Bronchial epithelial cell (primary cell): ENCODE measurements around the gene DNPH1. TPM values are rescaled to one million over a fixed set of nuclear protein-coding genes. Genes with fewer than 3 reads are reported as not detected.

Experiments
- DNase-seq: peaks from one replicate; pipeline ENCODE4 v3.0.0-alpha.2; 2010; ENCODE audit warnings: low read depth
- FAIRE-seq: peaks from 2 replicates; lab custom pipeline; 2011; peaks lifted over from hg19 to GRCh38; lab: Jason Lieb, UNC
- H3K27me3 ChIP-seq: 2 replicates; pipeline ENCODE4 v1.5.1; 2011; ENCODE audit warnings: low read length; ENCODE audit not compliant: control insufficient read depth, insufficient read depth
- H3K36me3 ChIP-seq: 2 replicates; pipeline ENCODE4 v1.5.1; 2011; ENCODE audit warnings: low read length; ENCODE audit not compliant: control insufficient read depth, insufficient read depth
- H3K4me3 ChIP-seq: 2 replicates; pipeline ENCODE4 v1.5.1; 2011; ENCODE audit warnings: mild to moderate bottlenecking, low read depth, low read length, control low read depth
- total RNA-seq: library from RNA; depleted of rRNA; stranded (reverse); fragments of >200 nt; gene quantifications from 2 replicates; pipeline ENCODE4 v1.2.1, GENCODE V29; 2014
- TF ChIP-seq, protein P1 (sequence below): IDR thresholded peaks from 2 replicates; pipeline ENCODE4 v1.5.1; 2011; ENCODE audit warnings: mild to moderate bottlenecking, moderate library complexity, low read length, control low read depth, inconsistent platforms; ENCODE audit not compliant: insufficient read depth, severe bottlenecking

The DNPH1 gene
- total RNA-seq, 1 donor from 2014 or later, result 59.8 TPM

DNA sequence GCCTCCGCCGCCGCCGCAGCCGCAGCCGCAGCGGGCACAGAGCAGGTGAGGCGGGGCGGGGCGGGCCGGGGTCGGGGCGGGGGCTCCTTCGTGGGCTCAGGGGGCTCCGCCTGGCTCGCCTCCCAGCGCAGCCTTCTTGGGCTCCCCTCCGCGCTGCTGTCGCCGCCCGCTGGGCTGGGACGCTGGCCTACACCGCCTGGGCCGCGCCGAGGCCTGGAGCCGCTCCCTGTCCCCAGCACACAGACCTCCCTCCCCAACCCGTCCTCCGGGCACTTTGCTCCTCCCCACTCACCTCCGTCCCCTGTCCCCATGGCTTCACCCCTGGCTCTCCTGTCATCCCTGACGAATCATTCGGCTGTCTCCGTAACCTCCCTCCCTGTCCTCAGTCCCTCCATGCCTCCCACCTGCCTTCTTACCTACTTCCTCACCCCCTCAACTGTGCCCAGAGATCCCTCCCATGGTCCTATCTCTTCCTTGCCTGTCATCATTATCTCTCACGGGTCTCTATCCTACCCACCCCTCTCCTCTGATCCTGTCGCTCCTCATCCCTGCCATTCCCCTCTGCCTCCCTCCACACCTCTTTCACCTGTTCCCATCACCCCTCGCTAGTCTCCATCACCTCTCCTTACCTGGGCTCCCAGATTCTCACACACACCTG lies 14.5 kb upstream of the DNPH1 start:
- Histone ChIP-seq H3K27me3 (peaks cover 36% of the 10 kb centered on the region), H3K36me3 (no peaks in the 10 kb centered on the region), H3K4me3 (no peak overlapping the region)
- DNase-seq (no peak), FAIRE-seq (no peak)
- TF ChIP-seq, protein P1, sequence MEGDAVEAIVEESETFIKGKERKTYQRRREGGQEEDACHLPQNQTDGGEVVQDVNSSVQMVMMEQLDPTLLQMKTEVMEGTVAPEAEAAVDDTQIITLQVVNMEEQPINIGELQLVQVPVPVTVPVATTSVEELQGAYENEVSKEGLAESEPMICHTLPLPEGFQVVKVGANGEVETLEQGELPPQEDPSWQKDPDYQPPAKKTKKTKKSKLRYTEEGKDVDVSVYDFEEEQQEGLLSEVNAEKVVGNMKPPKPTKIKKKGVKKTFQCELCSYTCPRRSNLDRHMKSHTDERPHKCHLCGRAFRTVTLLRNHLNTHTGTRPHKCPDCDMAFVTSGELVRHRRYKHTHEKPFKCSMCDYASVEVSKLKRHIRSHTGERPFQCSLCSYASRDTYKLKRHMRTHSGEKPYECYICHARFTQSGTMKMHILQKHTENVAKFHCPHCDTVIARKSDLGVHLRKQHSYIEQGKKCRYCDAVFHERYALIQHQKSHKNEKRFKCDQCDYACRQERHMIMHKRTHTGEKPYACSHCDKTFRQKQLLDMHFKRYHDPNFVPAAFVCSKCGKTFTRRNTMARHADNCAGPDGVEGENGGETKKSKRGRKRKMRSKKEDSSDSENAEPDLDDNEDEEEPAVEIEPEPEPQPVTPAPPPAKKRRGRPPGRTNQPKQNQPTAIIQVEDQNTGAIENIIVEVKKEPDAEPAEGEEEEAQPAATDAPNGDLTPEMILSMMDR, result no peak

DNA sequence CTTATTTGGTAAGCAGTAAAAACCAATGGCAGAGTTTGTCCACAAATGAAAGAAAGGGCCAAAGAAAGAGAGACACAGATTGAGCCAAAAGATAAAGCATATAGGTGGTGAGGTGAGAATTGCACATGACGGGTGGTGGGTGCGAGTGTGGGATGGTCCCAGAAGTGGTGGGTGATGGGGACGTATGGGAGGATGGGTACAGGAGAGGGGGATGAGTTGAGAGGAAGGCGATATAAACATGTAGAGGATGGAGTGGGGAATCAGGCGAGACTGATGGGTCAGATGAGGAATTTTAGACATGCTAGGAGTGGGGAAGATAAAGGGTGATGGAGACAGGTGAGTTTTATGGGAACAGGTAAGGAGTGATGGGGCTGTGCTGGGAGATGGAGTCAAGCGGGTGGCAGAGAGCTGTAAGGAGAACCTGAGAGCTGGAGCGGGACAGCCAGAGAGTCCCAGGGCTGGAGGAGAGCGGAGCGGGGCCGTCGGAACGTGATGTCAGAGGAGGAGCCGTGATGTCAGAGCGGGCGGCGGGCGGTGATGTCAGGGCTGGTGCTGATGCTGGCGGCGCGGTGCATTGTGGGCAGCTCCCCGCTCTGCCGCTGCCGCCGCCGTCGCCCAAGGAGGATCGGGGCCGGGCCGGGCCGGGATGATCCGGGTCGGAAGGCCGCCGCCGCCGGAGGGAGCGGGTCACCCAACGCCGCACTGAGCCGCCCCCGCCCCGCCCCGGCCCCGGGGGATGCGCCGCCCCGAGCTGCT lies 13.8 kb upstream of the DNPH1 start, which contains the start of gene TTBK1:
Gene TTBK1, plus strand, starts transcription at position 574 of the 756 bp plus-strand sequence. CDS start 3,180 bp downstream, outside the sequence.
- DNase-seq, result no peak
- Histone ChIP-seq H3K36me3 (no peaks in the 10 kb centered on the region), H3K27me3 (peaks cover 35% of the 10 kb centered on the region), H3K4me3 (no peak within 1 kb of the TSS)
- TF ChIP-seq, protein P1, result no peak
- FAIRE-seq, result no peak

DNA sequence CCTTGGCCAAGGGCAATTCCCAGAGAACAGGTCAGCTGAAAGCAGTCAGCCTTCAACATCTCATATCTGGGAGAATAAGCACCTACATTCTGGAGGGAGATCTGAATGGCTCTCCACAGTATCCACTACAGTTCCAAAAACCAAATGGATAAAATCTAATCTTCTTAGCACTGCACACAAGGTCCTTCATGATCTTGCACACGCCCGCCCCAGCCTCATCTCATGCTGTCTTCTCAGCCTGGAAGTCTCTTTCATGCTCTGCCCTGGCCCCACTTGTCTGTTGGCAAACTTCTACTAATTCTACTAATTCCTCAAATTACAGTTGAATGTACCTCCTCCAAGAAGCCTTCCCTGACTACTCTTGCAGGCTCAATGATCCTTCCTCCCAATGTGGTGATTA lies 12.2 kb upstream of the DNPH1 start:
- Histone ChIP-seq H3K4me3 (no peak overlapping the region), H3K27me3 (peaks cover 30% of the 10 kb centered on the region), H3K36me3 (no peaks in the 10 kb centered on the region)
- FAIRE-seq (no peak), DNase-seq (no peak)
- TF ChIP-seq, protein P1, result no peak

DNA sequence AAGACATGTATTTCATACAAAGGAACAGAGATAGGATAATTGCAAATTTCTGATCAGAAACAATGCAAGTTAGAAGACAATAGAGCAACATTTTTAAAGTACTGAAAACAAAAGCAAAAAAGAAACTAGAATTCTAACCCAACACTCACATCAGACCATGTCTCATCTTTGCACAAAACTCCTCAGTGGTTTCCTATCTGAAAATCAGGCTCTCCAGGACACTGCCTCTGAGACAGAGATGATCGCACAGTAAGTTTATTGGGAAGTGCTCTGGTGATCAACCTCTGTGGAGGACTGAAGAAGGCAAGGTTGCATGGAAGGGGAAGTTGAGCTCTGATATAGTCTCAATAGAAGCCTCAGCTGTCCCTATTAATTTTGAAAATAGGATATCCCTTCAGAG lies 11.7 kb upstream of the DNPH1 start:
- Histone ChIP-seq H3K36me3 (no peaks in the 10 kb centered on the region), H3K27me3 (peaks cover 28% of the 10 kb centered on the region), H3K4me3 (no peak overlapping the region)
- TF ChIP-seq, protein P1, result no peak
- DNase-seq (no peak), FAIRE-seq (no peak)

DNA sequence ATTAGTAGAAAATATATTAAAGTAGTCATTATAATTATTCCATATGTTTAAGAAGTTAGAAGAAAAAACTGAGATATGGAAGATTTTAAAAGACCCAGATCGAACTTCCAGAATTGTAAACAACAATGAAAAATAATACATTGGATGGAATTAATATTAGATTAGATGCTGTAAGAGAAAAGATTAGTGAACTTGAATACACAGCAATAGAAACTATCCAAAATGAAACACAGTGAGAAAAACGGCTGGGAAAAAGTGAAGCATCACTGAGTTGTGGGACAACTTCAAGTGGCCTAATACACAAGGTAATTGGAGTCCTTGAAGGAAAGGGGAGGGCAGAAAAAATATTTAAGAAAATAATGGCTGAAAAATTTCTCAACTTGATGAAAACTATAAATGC lies 9.8 kb upstream of the DNPH1 start:
- TF ChIP-seq, protein P1, result no peak
- DNase-seq, result no peak
- FAIRE-seq, result no peak
- Histone ChIP-seq H3K4me3 (no peak overlapping the region), H3K27me3 (peaks cover 17% of the 10 kb centered on the region), H3K36me3 (no peaks in the 10 kb centered on the region)
